HG02938 (cell line): ENCODE data around the gene PDE1C.
A peak's percentile ranks its signal among the peaks of the same experiment; 100 is the strongest.
"Not testable (repeated sequence)": the region's sequence is repeated elsewhere in the genome, so short reads cannot be mapped to it uniquely, and the experiment has no call there.

ENCODE experiments used
- ATAC-seq: cut with Tn5 transposase; IDR thresholded peaks from one replicate; pipeline ENCODE4 v1.9.1; 2021; ENCODE audit warnings: mild to moderate bottlenecking, moderate library complexity; ENCODE audit not compliant: unreplicated experiment

The PDE1C gene

DNA sequence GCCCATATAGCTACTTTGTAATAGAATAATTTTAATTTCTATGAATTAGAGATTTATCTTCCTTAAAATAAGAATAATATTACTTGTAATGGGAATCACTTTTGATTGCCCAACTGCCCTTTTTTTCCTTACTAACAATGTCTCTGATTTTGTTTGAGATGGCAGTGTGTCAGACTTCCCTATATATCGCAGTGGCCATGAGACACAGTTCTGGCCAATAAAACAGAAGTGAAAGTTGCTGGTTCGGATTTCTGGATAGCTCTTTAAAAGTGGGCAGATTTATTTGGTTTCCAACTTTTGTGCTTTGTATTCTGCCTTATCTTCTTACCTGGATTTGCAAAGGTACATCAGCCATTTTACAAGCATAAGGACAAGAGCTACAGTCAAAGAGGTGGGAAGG, 213.0 kb downstream of the PDE1C start:
- ATAC-seq = no peak

DNA sequence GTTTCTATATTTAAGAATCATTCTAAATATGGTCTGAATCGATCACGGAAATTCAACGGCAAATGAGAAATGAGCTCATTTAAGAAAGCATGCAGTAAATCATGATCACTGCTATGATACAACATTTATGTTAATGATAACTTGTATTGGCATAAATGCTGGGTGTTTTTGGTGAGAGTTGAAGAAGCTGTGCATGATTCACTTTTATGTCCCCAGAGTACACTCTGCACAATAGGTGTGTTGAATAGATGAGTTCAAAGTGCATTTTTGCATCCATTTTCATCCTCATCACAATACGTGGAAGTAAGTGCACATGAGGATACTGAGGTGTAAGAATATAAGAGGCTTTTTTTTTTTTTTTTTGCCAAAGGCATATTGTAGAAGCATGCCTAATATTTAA, 213.9 kb downstream of the PDE1C start:
- ATAC-seq = no peak

DNA sequence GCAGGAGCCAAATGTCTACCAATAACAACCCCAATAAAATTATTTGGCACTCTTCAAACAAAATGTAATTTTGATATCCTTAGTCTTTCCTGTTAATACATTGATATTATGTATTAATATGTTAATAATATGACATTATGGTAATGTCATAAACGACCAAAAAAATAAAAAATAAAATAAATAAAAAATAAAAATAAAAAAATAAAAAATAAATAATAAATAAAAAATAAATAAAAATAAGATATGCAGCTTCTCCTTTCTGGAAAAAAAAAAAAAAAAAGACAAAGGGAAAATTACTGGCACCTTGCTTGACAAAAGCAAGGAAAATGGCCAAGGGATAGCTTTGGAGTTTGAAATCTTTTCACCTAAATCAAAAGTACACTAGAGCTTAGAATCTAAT, 214.7 kb downstream of the PDE1C start:
- ATAC-seq = no peak

DNA sequence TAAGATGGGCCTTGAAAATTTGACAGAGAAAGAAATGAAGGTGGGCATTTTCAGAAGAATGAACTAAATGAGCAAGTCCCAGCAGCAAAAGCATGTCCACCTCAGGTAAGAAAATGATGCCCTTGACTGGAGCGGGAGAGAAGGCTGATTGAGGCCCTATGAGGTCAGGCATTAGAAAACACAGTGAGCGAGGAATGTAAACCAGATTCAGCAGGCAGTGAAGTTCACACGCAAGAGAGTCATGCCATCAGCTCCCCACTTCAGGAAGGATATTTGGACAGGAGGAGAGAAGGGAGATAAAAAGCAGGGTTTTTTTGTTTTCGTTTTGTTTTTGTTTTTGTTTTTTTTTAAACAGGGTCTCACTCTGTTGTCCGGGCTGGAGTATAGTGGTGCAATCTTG, 216.8 kb downstream of the PDE1C start:
- ATAC-seq = no peak

DNA sequence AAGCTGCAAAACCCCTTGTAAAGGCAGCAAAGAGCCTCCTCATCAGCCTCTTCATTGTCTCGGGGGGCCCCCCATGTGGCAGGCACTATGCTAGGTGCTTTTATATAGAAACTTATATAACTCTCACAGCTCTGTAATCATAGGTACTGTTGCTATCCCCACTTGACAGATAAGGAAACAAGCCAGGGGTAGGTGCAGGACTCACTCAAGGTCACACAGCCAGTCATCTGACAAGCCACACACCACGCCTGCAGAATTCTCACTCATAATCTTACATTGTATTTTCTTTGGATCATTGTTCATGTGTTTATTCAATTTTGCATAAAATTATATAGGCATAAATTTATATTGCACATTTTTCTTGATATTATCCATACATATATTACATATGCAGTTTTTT, 217.7 kb downstream of the PDE1C start:
- no peak for ATAC-seq

DNA sequence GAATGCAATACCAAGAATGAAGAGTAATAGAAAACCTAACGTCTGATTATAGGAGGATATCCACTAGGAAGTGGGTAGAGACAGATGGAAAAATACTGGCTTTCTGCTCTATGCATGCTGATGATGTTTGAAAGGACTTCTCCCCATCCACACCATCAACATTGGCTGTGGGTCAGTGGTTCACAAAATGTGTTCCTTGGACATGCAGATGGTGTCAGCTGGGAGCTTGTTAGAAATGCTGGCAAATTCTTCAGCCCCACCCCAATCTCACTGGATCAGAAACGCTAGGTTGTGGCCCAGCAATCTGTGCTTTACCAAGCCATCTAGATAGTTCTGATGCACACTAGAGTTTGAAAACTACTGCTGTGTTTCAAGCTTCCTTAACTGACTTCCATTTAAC, 219.1 kb downstream of the PDE1C start:
- no peak for ATAC-seq

DNA sequence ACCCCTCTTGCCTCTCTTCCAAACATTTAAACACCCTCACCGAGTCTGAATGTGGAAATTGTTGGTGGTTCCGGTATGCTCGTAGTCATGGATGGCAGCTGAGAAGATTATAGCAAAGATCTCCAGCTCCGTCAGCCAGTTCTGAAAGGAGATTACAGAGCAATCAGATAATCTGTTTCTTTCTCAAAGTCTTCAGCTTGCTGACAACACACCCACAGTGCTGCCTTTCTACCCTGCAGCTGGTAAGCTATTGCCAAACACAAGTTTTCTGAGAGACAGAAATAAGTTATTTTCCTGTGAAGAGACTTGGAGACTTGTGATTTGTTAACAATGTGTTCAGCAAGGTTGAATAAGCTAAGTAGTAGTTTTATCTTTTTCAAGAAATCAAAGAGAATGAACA, 219.6 kb downstream of the PDE1C start:
- ATAC-seq = no peak

DNA sequence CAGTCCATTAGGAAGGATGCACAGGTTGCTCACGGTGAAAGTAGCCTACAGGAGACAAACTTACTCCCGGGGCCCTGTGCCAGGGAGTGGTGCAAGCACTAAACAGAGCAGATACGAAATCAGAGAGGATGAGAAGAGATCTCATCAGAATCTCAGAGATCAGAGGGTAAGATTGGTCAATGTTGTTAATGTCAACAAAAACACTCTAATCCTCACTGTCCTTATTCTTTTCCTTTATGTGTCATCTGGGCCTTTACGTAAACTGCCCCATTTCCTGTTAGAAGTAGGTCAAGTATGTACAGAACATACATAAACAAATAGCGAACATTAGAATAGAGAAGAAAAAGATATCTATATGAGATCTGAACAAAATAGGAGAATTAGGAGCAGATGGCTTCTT, 220.1 kb downstream of the PDE1C start:
- no peak for ATAC-seq

DNA sequence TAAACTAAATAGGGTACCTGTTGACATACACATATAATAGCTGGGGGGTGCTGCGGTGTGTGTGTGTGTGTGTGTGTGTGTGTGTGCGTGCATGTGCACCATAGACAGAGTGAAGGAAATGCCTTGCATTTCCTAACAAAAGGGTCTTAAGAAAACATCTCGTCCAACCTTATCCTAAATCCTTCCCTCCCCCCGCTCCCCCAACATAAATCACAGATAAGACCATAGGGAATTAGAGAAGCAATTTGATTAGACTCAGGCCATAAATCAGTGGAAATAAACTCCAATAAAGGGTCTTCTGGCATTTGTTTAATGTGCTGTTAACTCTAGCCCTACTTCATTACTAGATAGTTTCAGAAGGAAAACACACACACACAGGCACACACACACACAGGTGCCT, 234.7 kb downstream of the PDE1C start:
- ATAC-seq = no peak

DNA sequence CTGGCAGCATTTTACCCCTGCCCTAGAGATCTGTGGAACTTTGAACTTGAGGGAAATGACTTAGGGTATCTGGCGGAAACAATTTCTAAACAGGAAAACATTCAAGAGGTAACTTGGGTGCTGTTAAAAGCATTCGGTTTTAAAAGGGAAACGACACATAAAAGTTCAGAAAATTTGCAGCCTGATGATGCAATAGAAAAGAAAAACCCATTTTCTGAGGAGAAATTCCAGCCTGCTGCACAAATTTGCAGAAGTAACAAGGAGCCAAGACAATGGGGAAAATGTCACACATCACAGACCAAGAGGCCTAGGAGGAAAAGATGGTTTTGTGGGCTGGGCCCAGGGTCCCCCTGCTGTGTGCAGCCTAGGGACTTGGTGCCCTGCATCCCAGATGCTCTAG, 236.6 kb downstream of the PDE1C start:
- ATAC-seq = not testable (repeated sequence)

DNA sequence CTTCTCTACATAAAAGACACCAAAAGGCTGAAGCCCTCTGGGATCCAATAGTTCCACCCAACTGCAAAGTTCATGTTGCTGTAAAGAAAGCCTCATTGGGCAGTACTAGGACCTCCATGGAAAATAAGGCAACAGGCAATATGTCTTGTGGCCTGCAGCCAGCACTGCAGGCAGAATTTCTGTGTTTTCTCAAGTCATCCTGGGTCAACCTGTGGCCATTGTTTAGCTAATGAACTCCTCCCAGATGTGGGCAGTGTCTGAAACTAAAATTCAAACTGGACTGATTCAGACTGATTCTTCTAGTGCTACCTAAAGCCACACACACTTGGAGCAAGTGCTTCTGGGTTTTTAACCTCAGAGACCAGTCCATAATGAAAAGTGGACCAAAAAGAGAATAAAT, 241.7 kb downstream of the PDE1C start:
- ATAC-seq = no peak

DNA sequence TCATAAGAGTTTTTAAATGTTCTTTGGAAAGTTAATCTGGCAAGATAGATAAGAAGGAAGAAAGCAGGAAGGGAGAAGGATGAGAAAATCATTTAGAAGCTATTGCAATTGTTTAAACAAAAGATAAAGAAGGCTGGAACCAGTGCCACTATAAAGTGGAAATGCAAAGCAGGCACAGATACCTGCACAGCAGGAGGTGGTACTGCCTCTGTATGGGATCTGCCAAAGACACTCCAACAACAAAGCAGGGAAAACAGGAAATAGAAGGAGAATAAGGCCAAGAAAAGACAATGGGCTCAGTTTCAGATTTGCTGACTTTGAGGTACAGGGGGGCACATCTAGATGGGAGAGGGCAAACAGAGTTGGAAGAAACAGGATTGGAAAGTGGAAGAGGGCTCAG, 244.6 kb downstream of the PDE1C start:
- no peak for ATAC-seq

DNA sequence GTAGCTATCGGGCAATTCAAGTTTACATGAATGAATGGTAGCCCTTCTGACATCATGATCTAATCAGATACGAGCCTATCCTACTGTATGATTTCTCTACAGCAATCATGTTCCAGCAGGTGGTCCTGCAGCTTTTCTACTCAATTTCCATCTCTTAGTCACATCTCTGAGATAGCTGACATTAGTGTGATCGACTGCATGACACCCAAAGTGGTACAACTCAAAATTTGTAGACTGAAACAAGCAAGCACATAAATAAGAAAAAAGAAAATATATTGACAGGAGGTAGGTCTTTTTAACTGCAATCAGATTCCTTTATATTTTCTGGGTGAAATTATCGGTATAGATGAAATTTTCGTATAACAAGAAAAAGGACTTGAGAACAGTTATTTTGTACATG, 251.2 kb downstream of the PDE1C start:
- no peak for ATAC-seq

DNA sequence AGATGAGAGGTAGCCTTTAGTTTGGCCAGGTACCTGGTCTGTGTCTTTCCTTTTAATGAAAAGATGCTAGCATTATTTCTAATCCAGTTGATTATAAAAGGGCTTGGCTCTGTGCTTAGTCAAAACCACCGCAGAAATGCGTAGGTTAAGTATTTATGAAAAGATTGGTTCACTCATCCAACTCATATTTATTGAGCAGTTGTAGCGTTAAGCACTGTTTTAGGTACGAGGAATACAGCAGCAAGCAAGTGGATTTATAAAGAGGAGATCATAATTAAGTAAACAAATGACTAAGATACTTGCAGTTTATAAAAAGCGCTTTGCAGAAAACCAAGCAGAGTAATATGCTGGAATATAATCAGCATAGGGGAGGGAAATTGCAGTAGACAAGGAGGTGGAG, 253.4 kb downstream of the PDE1C start:
- ATAC-seq = no peak

DNA sequence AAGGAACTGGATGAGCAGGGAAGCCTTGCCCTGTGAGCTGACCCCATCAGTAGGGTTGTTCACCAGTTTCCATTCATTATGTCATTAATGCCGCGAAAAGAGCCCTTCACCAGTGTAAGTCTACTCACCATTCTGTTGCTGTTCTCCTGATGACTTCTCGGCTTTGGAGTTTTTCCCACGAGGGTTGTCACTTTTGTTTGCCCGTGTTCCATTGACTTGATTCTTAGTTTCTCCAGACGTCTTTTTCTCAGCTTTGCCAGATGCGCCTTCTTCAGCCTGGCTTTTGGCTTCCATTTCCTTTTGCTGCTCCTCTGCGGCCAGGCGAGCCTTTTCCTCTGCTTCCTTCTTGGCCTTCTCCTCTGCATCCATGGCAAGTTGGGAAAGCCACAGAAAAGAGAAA, 254.4 kb downstream of the PDE1C start:
- ATAC-seq = no peak

DNA sequence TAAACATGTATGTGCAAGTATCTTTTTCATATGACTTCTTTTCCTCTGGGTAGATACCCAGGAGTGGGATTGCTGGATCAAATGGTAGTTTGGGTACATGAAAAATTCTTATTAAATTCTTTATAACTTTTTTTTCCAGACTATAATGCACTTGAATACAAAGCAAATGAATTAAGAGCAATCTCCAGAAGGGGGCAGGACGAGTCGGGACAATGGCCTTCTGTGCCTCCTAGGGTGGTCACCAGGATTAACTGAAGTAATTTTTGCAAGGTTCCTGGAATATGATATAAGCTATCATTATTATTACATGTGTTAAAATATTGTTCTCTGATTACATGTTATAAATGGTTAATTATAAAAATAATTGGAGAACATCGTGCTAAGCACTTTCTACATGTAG, 256.0 kb downstream of the PDE1C start:
- ATAC-seq = no peak

DNA sequence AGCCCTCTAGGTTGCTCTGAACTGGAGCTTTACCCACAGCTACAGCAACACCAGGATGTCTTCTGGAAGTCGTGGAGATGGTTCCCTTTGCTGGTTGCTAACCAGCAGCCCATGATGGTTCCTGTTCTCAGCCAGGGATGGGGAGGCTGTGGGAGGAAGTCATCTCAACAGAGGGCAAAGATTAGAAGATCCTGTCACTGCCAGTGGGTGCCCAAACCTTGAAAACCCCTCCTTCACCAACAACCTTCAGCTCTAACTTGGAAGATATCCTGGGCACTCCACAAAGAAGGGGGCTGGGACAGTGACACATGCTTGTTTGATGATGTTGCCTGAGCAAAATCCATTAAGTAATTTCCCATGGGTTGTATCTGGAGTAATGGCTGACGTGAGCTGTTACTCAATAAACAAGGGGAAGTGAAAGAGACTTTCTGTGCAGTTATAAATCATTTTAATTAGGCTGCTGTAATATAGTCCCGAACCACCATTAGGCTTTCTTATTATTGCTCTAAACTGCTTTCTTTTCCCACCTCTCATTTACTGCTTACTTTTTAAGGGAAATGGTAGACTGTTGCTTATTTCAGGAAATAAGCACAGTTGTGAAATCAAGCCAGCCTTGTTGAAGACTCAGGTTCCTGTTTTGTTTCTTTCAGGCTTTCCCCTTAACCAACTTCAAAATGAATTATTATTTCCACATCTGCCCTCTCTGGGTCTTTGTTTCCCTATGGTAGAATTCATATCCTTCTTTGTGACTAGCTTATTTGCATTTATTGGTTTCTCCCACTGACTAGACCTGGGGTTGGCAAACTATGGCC, 258.4 kb downstream of the PDE1C start:
- peak; percentile 77 for ATAC-seq

DNA sequence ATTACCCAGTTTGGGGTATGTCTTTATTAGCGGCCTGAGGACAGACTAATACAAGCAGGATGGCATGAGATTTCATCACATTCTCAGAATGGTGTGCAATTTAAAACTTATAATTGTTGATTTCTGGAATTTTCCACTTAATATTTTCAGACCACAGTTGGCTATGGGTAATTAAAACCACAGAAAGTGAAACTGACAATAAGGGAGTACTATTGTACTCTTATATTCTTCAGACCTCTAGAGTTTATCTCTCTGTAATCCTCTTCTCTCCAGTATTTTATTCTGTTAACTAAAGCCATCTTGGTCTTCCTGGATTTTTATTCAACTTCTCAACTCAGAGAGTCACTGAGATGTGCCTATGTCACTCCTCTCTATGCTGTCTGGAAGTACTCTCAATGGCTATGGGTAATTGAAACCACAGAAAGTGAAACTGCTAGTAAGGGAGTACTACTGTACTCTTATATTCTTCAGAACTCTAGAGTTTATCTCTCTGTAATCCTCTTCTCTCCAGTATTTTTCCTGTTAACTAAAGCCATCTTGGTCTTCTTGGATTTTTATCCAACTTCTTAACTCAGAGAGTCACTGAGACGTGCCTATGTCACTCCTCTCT, 264.9 kb downstream of the PDE1C start:
- ATAC-seq = peak; percentile 80

DNA sequence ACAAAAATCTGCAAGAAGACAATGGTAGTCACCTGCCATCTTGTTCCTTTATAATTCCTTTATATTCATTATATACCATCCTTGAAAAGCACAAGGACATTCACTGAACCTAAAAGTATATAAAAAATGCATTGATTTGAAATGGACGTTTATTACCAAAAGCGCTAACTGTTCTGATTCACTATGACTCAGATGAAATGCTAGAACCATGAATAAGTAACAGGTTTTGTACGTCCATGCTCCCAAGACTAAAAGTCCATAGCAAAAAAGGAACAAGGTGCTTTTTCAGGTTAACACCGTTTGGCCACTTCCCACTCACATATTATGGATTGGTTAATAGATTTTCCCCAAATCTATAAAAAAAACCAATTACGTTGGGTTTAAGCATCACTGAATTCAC, 273.8 kb downstream of the PDE1C start:
- ATAC-seq = no peak

DNA sequence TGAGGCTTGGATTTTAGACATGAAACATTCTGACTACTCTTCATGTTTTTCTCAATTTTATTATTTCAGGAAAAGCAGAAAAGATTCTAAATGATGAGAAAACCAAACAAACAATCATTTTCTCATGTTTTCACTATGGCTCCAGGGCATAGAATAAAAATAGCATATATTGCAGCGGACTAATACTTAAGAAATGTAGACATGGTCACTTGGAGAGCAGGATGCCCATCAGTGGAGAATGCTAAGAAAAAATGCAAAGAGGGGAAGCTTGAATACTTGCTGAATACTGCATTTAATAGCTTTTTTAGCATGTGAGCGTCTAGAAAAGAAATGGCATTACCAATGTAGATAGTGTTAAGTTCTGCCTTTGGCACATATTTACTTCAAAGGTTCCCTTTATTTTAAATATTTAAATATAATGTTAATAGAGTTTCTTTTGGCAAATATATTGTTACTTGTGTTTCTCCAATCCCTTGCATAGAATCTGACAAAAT, 275.3 kb downstream of the PDE1C start:
- no peak for ATAC-seq

DNA sequence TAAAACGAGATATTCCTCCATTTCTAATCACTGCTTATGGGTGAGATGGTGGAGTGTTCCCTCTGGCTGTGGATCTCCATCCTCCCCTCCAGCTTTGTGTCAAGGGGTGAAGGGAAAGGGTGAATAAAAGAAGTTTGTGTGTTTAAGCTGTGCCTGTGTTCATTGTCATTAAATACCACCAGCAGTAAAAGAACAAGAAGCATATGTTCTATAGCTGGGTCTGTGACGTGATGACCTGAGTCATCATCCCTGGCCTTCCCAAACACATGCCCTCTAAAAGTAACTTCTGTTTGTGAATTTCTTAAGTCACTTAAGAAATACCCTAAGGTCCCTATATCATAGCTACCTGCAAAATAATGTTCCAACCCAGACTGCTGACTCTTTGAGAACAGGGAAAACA, 278.3 kb downstream of the PDE1C start:
- ATAC-seq = no peak

DNA sequence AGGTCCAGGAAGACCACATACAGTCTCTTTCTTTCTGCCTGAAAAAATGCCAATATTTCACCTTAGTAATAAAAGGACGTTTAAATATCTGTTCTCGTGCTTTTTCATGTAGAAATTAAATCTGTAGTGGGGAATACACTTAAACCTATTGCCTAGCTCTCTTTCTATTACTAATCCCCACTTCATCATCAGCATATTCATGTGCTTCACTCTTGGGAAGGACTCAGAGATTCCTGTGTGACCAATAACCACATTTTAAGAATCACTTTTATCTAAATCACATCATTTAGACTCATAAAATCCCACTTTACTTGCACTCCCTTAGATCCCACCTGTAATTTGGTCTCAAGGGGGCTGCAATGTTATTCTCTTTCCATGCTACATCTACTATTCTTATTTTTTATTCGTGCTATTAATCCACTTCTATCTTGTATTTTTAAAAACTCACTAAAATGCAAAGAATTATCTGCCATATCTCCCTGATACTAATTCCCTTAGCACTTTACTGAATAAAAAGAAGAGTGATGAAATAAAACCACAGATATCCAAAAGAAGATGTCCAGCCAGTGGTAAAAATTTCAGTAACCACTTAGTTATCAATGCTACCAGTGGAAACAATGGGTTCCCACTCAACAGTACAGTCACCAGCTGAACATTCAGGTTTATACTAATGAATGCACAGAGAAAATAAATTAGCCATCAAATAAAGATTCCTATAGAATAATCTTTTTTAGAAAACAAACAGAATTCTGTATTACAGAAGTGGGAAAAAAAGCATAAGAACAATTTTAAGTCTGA, 281.1 kb downstream of the PDE1C start:
- no peak for ATAC-seq
